K562 (cell line): Measurements from ENCODE around the gene KCND3. TPM values are rescaled to one million over a fixed set of nuclear protein-coding genes. Genes with fewer than 3 reads are reported as not detected.

Experiments
- CHD2 ChIP-seq: IDR thresholded peaks from 2 replicates; pipeline ENCODE4 v1.6.1; 2011; ENCODE audit warnings: low read depth, low read length
- CTCFL ChIP-seq: IDR thresholded peaks from 2 replicates; pipeline ENCODE4 v1.6.1; 2011; ENCODE audit warnings: borderline replicate concordance, low read depth, mild to moderate bottlenecking, moderate library complexity, low read length; ENCODE audit not compliant: insufficient read depth, poor library complexity, severe bottlenecking
- MECOM ChIP-seq: fragments of 250-450 bp; sonication (Bioruptor Pico); IDR thresholded peaks from 2 replicates; pipeline ENCODE4 v1.8.0; 2022; ENCODE audit warnings: inconsistent platforms
- NUFIP1 ChIP-seq: fragments of 450-650 bp; IDR thresholded peaks from 2 replicates; pipeline ENCODE4 v1.6.1; 2018; ENCODE audit not compliant: partially characterized antibody
- PHF8 ChIP-seq: fragments of 200-600 bp; sonication (generic); IDR thresholded peaks from 2 replicates; pipeline ENCODE4 v1.6.1; 2012; ENCODE audit warnings: mixed run types, mild to moderate bottlenecking, inconsistent platforms, low read length, moderate library complexity, borderline replicate concordance
- SRF ChIP-seq, 2 experiments: fragments of 250-450, 450-650 bp in 1 of 2; sonication (Bioruptor Pico) in 1 of 2; sonication (generic) in 1 of 2; formaldehyde crosslinking; IDR thresholded peaks; 2 replicates each; pipeline versions ENCODE4 v1.5.0 to v1.5.1; 2020 to 2022; ENCODE audit warnings: mild to moderate bottlenecking in 1 of 2, missing genetic modification reagents in 1 of 2
- XRCC4 ChIP-seq: IDR thresholded peaks from one replicate; pipeline ENCODE4 v1.6.1; 2011; ENCODE audit not compliant: insufficient read depth, insufficient read length; ENCODE audit errors: extremely low read depth
- XRCC5 ChIP-seq: fragments of 200-400 bp; formaldehyde crosslinking; IDR thresholded peaks from 2 replicates; pipeline ENCODE4 v1.6.1; 2017; ENCODE audit warnings: low read depth, mild to moderate bottlenecking, low read length
- ZHX1 ChIP-seq: fragments of 150-350 bp; conservative IDR thresholded peaks from 2 replicates; pipeline ENCODE4 v1.6.1; 2014; ENCODE audit warnings: low read length
- ZNF318 ChIP-seq, 2 experiments: fragments of 450-650 bp; IDR thresholded peaks; 2 replicates each; pipeline ENCODE4 v1.6.1; 2016; ENCODE audit warnings: mild to moderate bottlenecking in 2 of 2, borderline replicate concordance in 1 of 2, low read depth in 1 of 2, moderate library complexity in 1 of 2
- ZNF444 ChIP-seq: fragments of 250-450 bp; sonication (Bioruptor Pico); IDR thresholded peaks from 2 replicates; pipeline ENCODE4 v1.4.0; 2020; ENCODE audit warnings: mild to moderate bottlenecking, moderate library complexity
- ZNF707 ChIP-seq: fragments of 250-450 bp; sonication (Bioruptor Pico); conservative IDR thresholded peaks from 2 replicates; pipeline ENCODE4 v1.8.0; 2022; ENCODE audit warnings: inconsistent platforms, mild to moderate bottlenecking, moderate library complexity
- ZNF780A ChIP-seq: fragments of 250-450 bp; sonication (Bioruptor Pico); IDR thresholded peaks from 2 replicates; pipeline ENCODE4 v1.5.0; 2021; ENCODE audit warnings: mild to moderate bottlenecking
- ZNF830 ChIP-seq: fragments of 250-450 bp; sonication (Bioruptor Pico); IDR thresholded peaks from 2 replicates; pipeline ENCODE4 v1.5.0; 2021; ENCODE audit warnings: mild to moderate bottlenecking
- polyA plus RNA-seq, 8 experiments: library from polyadenylated mRNA; depleted of rRNA in 4 of 8; stranded (reverse) in 5 of 8; unstranded in 3 of 8; fragments of >200 nt; fragmentation: Nextera tagmentation in 2 of 8; fragmentation: Illumina TruSeq in 1 of 8; extraction: Ambion mirVana in 2 of 8; extraction: Trizol in 1 of 8; gene quantifications; 2 replicates each; pipeline versions ENCODE4 v1.2.1 to v1.2.3, GENCODE V29; 2011 to 2014; ENCODE audit warnings: inconsistent platforms in 1 of 8, missing spikeins in 1 of 8
- total RNA-seq, 7 experiments: library from RNA; depleted of rRNA in 6 of 7; stranded (reverse); fragments of >200 nt in 6 of 7; fragmentation: Illumina TruSeq in 2 of 7; extraction: Trizol in 2 of 7; gene quantifications; 2 replicates each; pipeline versions ENCODE4 v1.2.1 to v1.2.3, GENCODE V29; 2011 to 2021; ENCODE audit warnings: low replicate concordance in 1 of 7

The KCND3 gene
- total and polyA plus RNA-seq, 9 of the 15 experiments (the other 6 are each of a cell fraction or from before 2014, with no cell fraction given), result not detected

- TF ChIP-seq CTCFL (no peak), NUFIP1 (no peak), ZHX1 (no peak), ZNF830 (CRISPR knock-in tag) (no peak), XRCC4 (no peak), PHF8 (peak; percentile 56; the same call in 1 of the 2 replicates), ZNF780A (CRISPR knock-in tag) (no peak), XRCC5 (0 out of 2 replicates have a peak, but pooled peaks have one; percentile 41), ZNF318 (IDR thresholded peaks at IDR 0.05; ENCODE audit: borderline replicate concordance in 1 of 2, low read depth in 1 of 2) (no peak), MECOM (no peak), SRF (CRISPR knock-in tag; IDR thresholded peaks at IDR 0.05) (peak in 1 of 2 experiments; percentile 21; a peak in 1 of 4 replicates), CHD2 (peak; percentile 56), ZNF707 (CRISPR knock-in tag) (no peak), ZNF444 (CRISPR knock-in tag) (no peak)
Measured at GRCh38 chr1:111739194-111739924, 250.1 kb downstream of the KCND3 start, which contains the start of gene INKA2 (continued).
